Esophagus squamous epithelium (tissue), 4 donors: ENCODE data around the gene IDUA.

ENCODE experiments used
- CTCF ChIP-seq, 6 experiments: fragments of 450-650 bp in 4 of 6; fragments of 200-600 bp in 2 of 6; sonication (generic) in 2 of 6; IDR thresholded peaks; one replicate each; pipeline ENCODE4 v1.5.1; 2016 to 2019; ENCODE audit warnings: antibody characterized with exemption in 6 of 6, mild to moderate bottlenecking in 4 of 6, moderate library complexity in 4 of 6
- POLR2A ChIP-seq, 4 donors: fragments of 450-650 bp; IDR thresholded peaks; one replicate each; pipeline ENCODE4 v1.6.1; 2017; ENCODE audit warnings: antibody characterized with exemption in 4 of 4, mild to moderate bottlenecking in 4 of 4, moderate library complexity in 3 of 4

GRCh38 chr4:1026115-1026514 lies 39.3 kb downstream of the IDUA start:
- TF ChIP-seq CTCF (IDR thresholded peaks at IDR 0.05) (no peak), POLR2A (IDR thresholded peaks at IDR 0.05) (no peak)
